Measurements from ENCODE around the gene FHAD1.

The FHAD1 gene

GRCh38 chr1:15277933-15278332 is 30.9 kb downstream of the FHAD1 start:
- POLR2A ChIA-PET, result no interaction called here
- no peak for DNase-seq (ENCODE audit: extremely low spot score)
- TF ChIP-seq, protein P1, sequence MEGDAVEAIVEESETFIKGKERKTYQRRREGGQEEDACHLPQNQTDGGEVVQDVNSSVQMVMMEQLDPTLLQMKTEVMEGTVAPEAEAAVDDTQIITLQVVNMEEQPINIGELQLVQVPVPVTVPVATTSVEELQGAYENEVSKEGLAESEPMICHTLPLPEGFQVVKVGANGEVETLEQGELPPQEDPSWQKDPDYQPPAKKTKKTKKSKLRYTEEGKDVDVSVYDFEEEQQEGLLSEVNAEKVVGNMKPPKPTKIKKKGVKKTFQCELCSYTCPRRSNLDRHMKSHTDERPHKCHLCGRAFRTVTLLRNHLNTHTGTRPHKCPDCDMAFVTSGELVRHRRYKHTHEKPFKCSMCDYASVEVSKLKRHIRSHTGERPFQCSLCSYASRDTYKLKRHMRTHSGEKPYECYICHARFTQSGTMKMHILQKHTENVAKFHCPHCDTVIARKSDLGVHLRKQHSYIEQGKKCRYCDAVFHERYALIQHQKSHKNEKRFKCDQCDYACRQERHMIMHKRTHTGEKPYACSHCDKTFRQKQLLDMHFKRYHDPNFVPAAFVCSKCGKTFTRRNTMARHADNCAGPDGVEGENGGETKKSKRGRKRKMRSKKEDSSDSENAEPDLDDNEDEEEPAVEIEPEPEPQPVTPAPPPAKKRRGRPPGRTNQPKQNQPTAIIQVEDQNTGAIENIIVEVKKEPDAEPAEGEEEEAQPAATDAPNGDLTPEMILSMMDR (IDR thresholded peaks at IDR 0.05; ENCODE audit: control extremely low read depth, extremely low read depth, low read depth, missing control alignments), result no peak
- CTCF ChIA-PET, result no interaction called here

DNA sequence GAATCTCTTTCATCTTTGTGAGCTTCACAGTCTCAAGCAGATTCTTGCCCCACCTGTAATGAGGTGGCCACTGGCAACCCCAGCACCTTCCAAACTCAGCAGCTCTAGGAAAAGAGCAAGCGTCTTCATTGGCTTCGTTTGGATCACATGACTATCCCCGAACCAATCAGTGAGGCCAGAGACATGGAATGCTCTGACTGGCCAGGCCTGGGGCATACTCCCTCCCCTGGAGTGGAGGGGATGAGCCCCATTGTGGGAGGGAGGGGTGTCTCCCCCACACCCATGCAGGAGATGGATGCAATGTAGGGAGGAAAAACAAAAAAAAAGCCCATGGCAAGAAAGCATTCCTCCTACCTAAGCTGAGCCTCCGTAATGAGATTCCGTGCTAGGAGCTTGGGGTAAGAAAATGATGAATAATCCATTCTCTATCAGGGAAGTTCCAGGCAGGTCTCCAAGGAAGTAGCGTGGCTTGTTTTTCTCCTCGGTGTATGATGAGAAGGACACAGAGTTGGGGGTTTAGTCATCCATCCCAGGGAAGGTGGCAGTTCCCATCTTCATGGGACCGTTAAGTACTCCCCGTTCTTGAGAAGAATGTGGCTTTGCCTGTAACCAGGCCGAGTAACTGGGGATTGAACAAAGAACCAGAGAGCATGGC is 32.7 kb downstream of the FHAD1 start:
- TF ChIP-seq, protein P1 (IDR thresholded peaks at IDR 0.05; ENCODE audit: control extremely low read depth, extremely low read depth, low read depth, missing control alignments), result no peak
- DNase-seq (ENCODE audit: extremely low spot score), result no peak
- ChIA-PET CTCF (interaction anchor here (1.3 kb wide), 2 partner anchors 19 to 24 kb away, joined by 4 read pairs; no protein-coding TSS in a partner anchor), POLR2A (no interaction called here)

DNA sequence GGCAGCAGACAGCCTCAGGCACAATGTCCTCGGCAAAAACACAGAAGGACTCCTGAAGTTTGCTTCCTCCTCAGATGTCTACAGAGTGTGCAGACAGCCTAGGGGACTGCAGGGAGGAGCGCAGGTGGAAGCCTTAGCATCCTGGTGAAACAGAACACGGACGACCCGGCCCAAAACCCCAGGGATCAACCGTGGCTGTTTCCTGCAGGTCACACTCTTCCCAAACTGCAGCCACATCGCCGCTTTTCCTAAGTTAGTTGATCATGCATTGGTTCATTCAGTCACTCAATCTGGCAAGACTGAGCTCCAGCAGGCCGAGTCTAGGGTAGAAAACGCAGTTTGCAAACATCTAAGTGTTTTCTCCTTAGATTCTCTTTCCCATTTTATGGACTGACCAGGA is 33.4 kb downstream of the FHAD1 start:
- TF ChIP-seq, protein P1 (IDR thresholded peaks at IDR 0.05; ENCODE audit: control extremely low read depth, extremely low read depth, low read depth, missing control alignments), result no peak
- CTCF ChIA-PET, result interaction anchor here (0.9 to 1.3 kb wide), 3 partner anchors 8 to 156 kb away, joined by 3 to 4 read pairs (median 3); no protein-coding TSS in a partner anchor
- DNase-seq (ENCODE audit: extremely low spot score), result no peak
- POLR2A ChIA-PET, result no interaction called here

GRCh38 chr1:15282038-15282437 is 35.0 kb downstream of the FHAD1 start:
- TF ChIP-seq, protein P1 (IDR thresholded peaks at IDR 0.05; ENCODE audit: control extremely low read depth, extremely low read depth, low read depth, missing control alignments), result no peak
- DNase-seq (ENCODE audit: extremely low spot score), result no peak
- CTCF ChIA-PET, result interaction anchor here (0.9 to 1.7 kb wide), 2 partner anchors 10 to 153 kb away, joined by 4 read pairs; no protein-coding TSS in a partner anchor
- POLR2A ChIA-PET, result no interaction called here

DNA sequence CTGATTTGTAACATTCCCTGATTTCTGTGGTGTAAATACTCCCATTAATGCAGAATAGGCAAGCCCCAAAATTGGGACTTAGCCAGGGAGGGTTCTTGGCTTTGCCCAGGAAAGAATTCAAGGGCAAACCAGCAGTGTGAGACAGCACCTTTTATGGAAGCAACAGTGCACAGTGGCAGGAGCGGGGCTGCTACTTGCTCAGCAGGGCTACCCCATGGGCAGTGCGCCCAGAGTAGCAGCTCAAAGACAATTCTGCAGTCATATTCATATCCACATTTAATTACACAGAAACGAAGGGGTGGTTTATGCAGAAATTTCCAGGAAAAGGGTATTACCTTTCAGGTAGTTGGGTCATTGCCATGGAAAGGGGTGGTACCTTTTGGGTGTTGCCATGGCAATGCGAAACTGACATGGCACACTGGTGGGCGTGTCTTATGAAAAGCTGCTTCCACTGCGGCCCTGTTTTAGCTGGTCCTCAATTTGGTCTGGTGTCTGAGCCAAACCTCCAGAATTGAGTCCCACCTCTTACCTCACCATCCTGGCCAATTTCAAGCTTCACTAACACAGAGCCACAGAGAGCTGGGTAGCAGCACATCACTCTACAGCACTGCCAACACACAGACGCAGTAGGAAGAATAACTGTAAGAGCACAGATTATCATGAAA is 35.9 kb downstream of the FHAD1 start:
- ChIA-PET POLR2A (no interaction called here), CTCF (interaction anchor here (1.2 to 1.7 kb wide), 4 partner anchors 9 to 154 kb away, joined by 3 to 4 read pairs (median 4); no protein-coding TSS in a partner anchor)
- TF ChIP-seq, protein P1 (IDR thresholded peaks at IDR 0.05; ENCODE audit: control extremely low read depth, extremely low read depth, low read depth, missing control alignments), result no peak
- DNase-seq (ENCODE audit: extremely low spot score), result no peak

DNA sequence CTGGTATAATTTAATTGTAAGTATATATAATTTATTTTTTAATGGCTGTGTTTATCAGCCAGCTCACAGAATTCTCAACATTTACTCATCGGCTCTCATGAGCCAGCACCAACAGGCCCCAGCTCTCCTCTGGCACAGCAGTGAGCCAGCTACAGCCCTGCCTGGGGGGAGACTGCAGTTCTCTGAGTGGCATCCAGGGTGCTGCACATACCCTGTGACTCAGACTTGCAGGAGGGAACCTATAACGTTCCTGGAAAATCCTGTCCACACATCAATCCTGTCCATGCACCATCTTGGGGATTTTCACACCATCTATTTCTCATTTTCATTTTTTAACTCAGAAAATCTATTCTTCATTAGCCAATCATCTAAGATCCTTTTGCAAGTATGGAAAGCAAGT is 36.5 kb downstream of the FHAD1 start:
- POLR2A ChIA-PET, result no interaction called here
- no peak for DNase-seq (ENCODE audit: extremely low spot score)
- TF ChIP-seq, protein P1 (IDR thresholded peaks at IDR 0.05; ENCODE audit: control extremely low read depth, extremely low read depth, low read depth, missing control alignments), result no peak
- CTCF ChIA-PET, result interaction anchor here (1.2 to 1.7 kb wide), 4 partner anchors 9 to 155 kb away, joined by 3 to 4 read pairs (median 4); no protein-coding TSS in a partner anchor

Measured in GM10248 (cell line).